Smooth muscle cell (in vitro differentiated cells): Measurements from ENCODE around the gene PXN. TPM values are rescaled to one million over a fixed set of nuclear protein-coding genes. Genes with fewer than 3 reads are reported as not detected.
"Not testable (repeated sequence)": the region's sequence is repeated elsewhere in the genome, so short reads cannot be mapped to it uniquely, and the experiment has no call there.

Experiments
- DNase-seq: peaks from one replicate; lab custom pipeline; 2025; ENCODE audit not compliant: unreplicated experiment; lab: John Stamatoyannopoulos, UW
- H2AFZ ChIP-seq: fragments of 200-600 bp; sonication (generic); 2 replicates; pipeline ENCODE4 v1.6.0; 2016; ENCODE audit warnings: antibody characterized with exemption, low read depth, mild to moderate bottlenecking
- H3F3A ChIP-seq: fragments of 200-600 bp; sonication (generic); 2 replicates; pipeline ENCODE4 v1.6.0; 2017; ENCODE audit warnings: antibody characterized with exemption, low read depth
- H3K27ac ChIP-seq: fragments of 200-600 bp; sonication (generic); 2 replicates; pipeline ENCODE4 v1.5.1; 2016; ENCODE audit warnings: low read depth, mild to moderate bottlenecking
- H3K27me3 ChIP-seq: fragments of 200-600 bp; sonication (generic); 2 replicates; pipeline ENCODE4 v1.6.1; 2016; ENCODE audit warnings: low read depth, mild to moderate bottlenecking
- H3K36me3 ChIP-seq: fragments of 200-600 bp; sonication (generic); 2 replicates; pipeline ENCODE4 v1.5.1; 2016; ENCODE audit warnings: low read depth
- H3K4me1 ChIP-seq: fragments of 200-600 bp; sonication (generic); 2 replicates; pipeline ENCODE4 v1.5.1; 2016; ENCODE audit warnings: low read depth
- H3K4me2 ChIP-seq: fragments of 200-600 bp; sonication (generic); 2 replicates; pipeline ENCODE4 v1.6.0; 2016; ENCODE audit warnings: mild to moderate bottlenecking
- H3K4me3 ChIP-seq: fragments of 200-600 bp; sonication (generic); 2 replicates; pipeline ENCODE4 v1.5.1; 2016; ENCODE audit warnings: mild to moderate bottlenecking
- H3K79me2 ChIP-seq: fragments of 200-600 bp; sonication (generic); 2 replicates; pipeline ENCODE4 v1.6.0; 2016; ENCODE audit warnings: low read depth, mild to moderate bottlenecking
- H3K9ac ChIP-seq: fragments of 200-600 bp; sonication (generic); 2 replicates; pipeline ENCODE4 v1.6.0; 2016; ENCODE audit warnings: low read depth
- H3K9me3 ChIP-seq: fragments of 200-600 bp; sonication (generic); replicated peaks from 2 replicates; pipeline ENCODE4 v1.5.1; 2016; ENCODE audit warnings: low read depth
- H4K20me1 ChIP-seq: fragments of 200-600 bp; sonication (generic); 2 replicates; pipeline ENCODE4 v1.6.0; 2016; ENCODE audit warnings: low read depth
- CTCF ChIP-seq: fragments of 200-600 bp; sonication (generic); IDR thresholded peaks from 2 replicates; pipeline ENCODE4 v1.5.1; 2017; ENCODE audit warnings: borderline replicate concordance, mild to moderate bottlenecking, antibody characterized with exemption; ENCODE audit not compliant: insufficient read depth, poor library complexity, severe bottlenecking
- WGBS: methylation state at CpG from one replicate; pipeline ENCODE4 v1.1.7; 2016; ENCODE audit warnings: low lambda C conversion rate; 5-methylcytosine and 5-hydroxymethylcytosine counted together
- polyA plus RNA-seq: library from polyadenylated mRNA; unstranded; fragments of >200 nt; fragmentation: Nextera tagmentation; extraction: Ambion mirVana; gene quantifications from 2 replicates; pipeline ENCODE4 v1.2.1, GENCODE V29; 2016
- total RNA-seq: library from RNA; depleted of rRNA; stranded (reverse); fragments of >200 nt; gene quantifications from 2 replicates; pipeline ENCODE4 v1.2.3, GENCODE V29; 2014

The PXN gene
- total and polyA plus RNA-seq, 2 experiments from 2014 or later = 17.2 to 27.0 TPM

- Histone ChIP-seq H3F3A (peaks cover 28% of the 10 kb centered on the region), H3K4me2 (no peak overlapping the region), H4K20me1 (peaks cover 90% of the 10 kb centered on the region), H3K4me1 (peaks cover 36% of the 10 kb centered on the region), H3K9ac (no peak overlapping the region), H2AFZ (no peak overlapping the region), H3K79me2 (peaks cover 70% of the 10 kb centered on the region), H3K27ac (no peak overlapping the region), H3K27me3 (no peaks in the 10 kb centered on the region), H3K9me3 (no peaks in the 10 kb centered on the region), H3K4me3 (no peak overlapping the region), H3K36me3 (no peaks in the 10 kb centered on the region)
- WGBS = 89% methylated on average over 12 of the region's 12 CpGs
- TF ChIP-seq CTCF = no peak
- no peak for DNase-seq
Measured at GRCh38 chr12:120238839-120239445, 26.6 kb downstream of the PXN start.

- no peak for TF ChIP-seq CTCF
- H3K79me2 ChIP-seq = peaks cover 75% of the 10 kb centered on the region
- H3K4me3 ChIP-seq = no peak overlapping the region
- H4K20me1 ChIP-seq = peaks cover 85% of the 10 kb centered on the region
- no peaks in the 10 kb centered on the region for H3K9me3 ChIP-seq
- H3F3A ChIP-seq = peaks cover 29% of the 10 kb centered on the region
- H3K4me1 ChIP-seq = peaks cover 38% of the 10 kb centered on the region
- DNase-seq = no peak
- no peak overlapping the region for H3K9ac ChIP-seq
- WGBS = 93% methylated on average over 9 of the region's 9 CpGs
- no peak overlapping the region for H2AFZ ChIP-seq
- H3K27me3 ChIP-seq = no peaks in the 10 kb centered on the region
- no peak overlapping the region for H3K27ac ChIP-seq
- no peaks in the 10 kb centered on the region for H3K36me3 ChIP-seq
- H3K4me2 ChIP-seq = no peak overlapping the region
Measured at GRCh38 chr12:120238217-120238616, 27.3 kb downstream of the PXN start.

- H3K27ac ChIP-seq = no peak overlapping the region
- H3K27me3 ChIP-seq = no peaks in the 10 kb centered on the region
- H3K4me2 ChIP-seq = no peak overlapping the region
- WGBS = 82% methylated on average over 13 of the region's 13 CpGs
- no peaks in the 10 kb centered on the region for H3K9me3 ChIP-seq
- no peak overlapping the region for H3K9ac ChIP-seq
- H3K79me2 ChIP-seq = peaks cover 75% of the 10 kb centered on the region
- H3K4me3 ChIP-seq = no peak overlapping the region
- H3K4me1 ChIP-seq = peaks cover 38% of the 10 kb centered on the region
- no peak overlapping the region for H2AFZ ChIP-seq
- no peaks in the 10 kb centered on the region for H3K36me3 ChIP-seq
- peaks cover 78% of the 10 kb centered on the region for H4K20me1 ChIP-seq
- peaks cover 32% of the 10 kb centered on the region for H3F3A ChIP-seq
- no peak for TF ChIP-seq CTCF
- DNase-seq = no peak
Measured at GRCh38 chr12:120237360-120238171, 28.0 kb downstream of the PXN start.

GRCh38 chr12:120236809-120237208, 28.7 kb downstream of the PXN start:
- Histone ChIP-seq H4K20me1 (peaks cover 71% of the 10 kb centered on the region), H3K79me2 (peaks cover 72% of the 10 kb centered on the region), H3K4me1 (peaks cover 38% of the 10 kb centered on the region), H3F3A (peaks cover 32% of the 10 kb centered on the region)
- not testable (repeated sequence) for H3K9me3 ChIP-seq, H3K4me2 ChIP-seq, DNase-seq, H3K9ac ChIP-seq, H3K36me3 ChIP-seq, H3K27me3 ChIP-seq, H3K4me3 ChIP-seq, H2AFZ ChIP-seq, H3K27ac ChIP-seq
- WGBS = 93% methylated on average over 3 of the region's 3 CpGs
